GM18519 (cell line): ENCODE results near the gene RAB6B.

Experiments
- ATAC-seq: cut with Tn5 transposase; IDR thresholded peaks from one replicate; pipeline ENCODE4 v1.9.1; 2021; ENCODE audit warnings: mild to moderate bottlenecking, moderate library complexity; ENCODE audit not compliant: unreplicated experiment, low FRiP score

RAB6B gene

GRCh38 chr3:133882986-133883586, 12.6 kb downstream of the RAB6B start:
- no peak for ATAC-seq

GRCh38 chr3:133881939-133882825, 13.5 kb downstream of the RAB6B start:
- ATAC-seq: no peak

GRCh38 chr3:133881492-133881891, 14.2 kb downstream of the RAB6B start:
- no peak for ATAC-seq

- ATAC-seq: no peak
Measured at GRCh38 chr3:133880886-133881455, 14.7 kb downstream of the RAB6B start.

GRCh38 chr3:133880287-133880686, 15.4 kb downstream of the RAB6B start:
- no peak for ATAC-seq

GRCh38 chr3:133878518-133878917, 17.2 kb downstream of the RAB6B start:
- no peak for ATAC-seq

GRCh38 chr3:133877221-133877620, 18.5 kb downstream of the RAB6B start:
- ATAC-seq: no peak

GRCh38 chr3:133874761-133875438, 20.8 kb downstream of the RAB6B start:
- ATAC-seq: no peak

GRCh38 chr3:133874344-133874743, 21.3 kb downstream of the RAB6B start:
- ATAC-seq: no peak

- no peak for ATAC-seq
Measured at GRCh38 chr3:133872781-133873180, 22.9 kb downstream of the RAB6B start.

GRCh38 chr3:133872161-133872560, 23.5 kb downstream of the RAB6B start:
- ATAC-seq: no peak

- no peak for ATAC-seq
Measured at GRCh38 chr3:133871368-133872090, 24.2 kb downstream of the RAB6B start.

GRCh38 chr3:133870822-133871221, 24.9 kb downstream of the RAB6B start:
- no peak for ATAC-seq

- no peak for ATAC-seq
Measured at GRCh38 chr3:133869586-133869985, 26.1 kb downstream of the RAB6B start.

- no peak for ATAC-seq
Measured at GRCh38 chr3:133868758-133869475, 26.8 kb downstream of the RAB6B start.

GRCh38 chr3:133868186-133868585, 27.5 kb downstream of the RAB6B start:
- no peak for ATAC-seq

GRCh38 chr3:133866141-133866540, 29.5 kb downstream of the RAB6B start:
- ATAC-seq: no peak

- no peak for ATAC-seq
Measured at GRCh38 chr3:133865136-133865855, 30.4 kb downstream of the RAB6B start.

GRCh38 chr3:133864616-133865015, 31.1 kb downstream of the RAB6B start:
- ATAC-seq: no peak
